Measurements from ENCODE around the gene MAPKAPK2.
A peak's percentile ranks its signal among the peaks of the same experiment; 100 is the strongest.

The MAPKAPK2 gene

DNA sequence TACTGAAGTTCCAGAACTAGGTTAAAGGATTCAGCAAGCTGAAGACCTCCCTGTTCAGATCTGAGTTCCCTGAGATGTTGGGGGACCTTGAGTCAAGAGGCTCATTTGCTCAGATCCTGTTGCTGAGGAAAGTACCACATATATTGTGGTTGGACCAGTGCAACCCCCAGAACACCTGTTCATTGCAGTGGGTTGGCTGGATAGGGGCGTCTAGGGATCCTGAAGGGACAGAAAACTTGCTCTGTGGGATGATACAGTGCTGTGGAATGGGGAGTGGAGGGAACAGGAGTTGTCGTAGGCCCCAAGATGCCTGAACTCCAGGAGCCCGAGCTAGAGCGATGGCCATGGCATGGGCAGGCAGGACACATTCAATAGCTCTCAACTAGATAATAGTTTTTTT lies 24.6 kb upstream of the MAPKAPK2 start:
- no peak for DNase-seq (ENCODE audit: low read depth in 2 of 2)

DNA sequence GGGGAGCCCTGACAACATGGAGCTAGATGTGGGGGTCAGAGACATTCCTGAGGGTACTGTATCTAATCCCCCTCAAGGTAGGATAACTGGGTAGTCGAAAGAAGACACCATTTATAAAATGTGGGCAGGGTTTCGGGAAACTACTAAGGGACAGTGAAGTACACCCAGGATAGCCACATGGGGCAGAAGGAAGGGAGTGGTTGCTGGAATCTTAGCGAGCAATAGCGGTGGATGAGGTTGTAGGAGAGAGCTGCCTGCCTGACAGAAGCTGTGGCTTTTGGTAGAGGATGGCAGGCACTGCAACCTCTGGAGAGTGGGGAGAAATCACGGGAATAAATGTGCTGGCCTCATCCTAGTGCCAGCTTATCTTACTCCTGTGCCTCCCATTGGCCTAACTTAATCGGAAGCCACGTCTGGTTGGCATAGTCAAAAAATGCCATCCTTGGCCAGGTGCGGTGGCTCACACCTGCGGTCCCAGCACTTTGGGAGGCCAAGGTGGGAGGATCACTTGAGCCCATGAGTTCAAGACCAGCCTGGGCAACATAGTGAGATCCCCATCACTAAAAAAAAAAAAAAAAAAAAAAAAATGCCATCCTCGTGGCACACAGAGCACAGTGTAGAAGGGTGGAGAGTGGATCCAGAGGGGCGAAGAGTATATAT lies 23.4 kb upstream of the MAPKAPK2 start:
- DNase-seq (ENCODE audit: low read depth in 2 of 2) = no peak

DNA sequence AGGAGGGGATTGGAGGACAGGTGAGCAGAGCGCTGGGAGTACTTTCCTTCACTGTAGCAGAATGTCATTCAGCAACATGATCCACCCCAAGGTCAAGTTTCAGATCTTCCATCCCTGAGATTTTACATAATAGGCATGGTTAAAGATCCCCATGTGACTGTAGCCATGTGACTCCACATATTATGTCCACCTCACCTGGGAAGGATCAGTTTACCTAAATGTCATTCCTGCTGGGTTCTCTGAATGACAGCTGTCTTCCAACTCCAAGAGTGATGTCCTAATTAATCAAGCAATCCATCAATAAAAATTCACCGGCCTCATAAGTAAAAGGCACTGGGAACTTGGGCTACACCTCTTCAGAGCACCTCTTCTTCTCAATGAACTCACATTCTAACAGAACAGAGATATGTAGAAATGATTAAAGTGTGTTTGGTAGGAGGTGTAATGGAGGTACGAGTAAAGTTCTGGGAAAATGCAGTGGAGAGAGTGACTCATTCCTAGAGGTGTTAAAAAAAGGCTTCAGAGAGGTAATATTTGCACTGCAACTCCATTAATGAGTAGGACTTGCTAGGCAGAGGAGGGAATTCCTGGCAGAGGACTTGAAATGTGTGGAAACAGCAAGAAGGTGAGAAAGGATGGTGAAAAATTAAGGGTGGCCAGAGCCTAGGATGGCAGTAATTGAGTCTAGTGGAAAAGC lies 22.2 kb upstream of the MAPKAPK2 start:
- DNase-seq (ENCODE audit: low read depth in 2 of 2) = no peak

DNA sequence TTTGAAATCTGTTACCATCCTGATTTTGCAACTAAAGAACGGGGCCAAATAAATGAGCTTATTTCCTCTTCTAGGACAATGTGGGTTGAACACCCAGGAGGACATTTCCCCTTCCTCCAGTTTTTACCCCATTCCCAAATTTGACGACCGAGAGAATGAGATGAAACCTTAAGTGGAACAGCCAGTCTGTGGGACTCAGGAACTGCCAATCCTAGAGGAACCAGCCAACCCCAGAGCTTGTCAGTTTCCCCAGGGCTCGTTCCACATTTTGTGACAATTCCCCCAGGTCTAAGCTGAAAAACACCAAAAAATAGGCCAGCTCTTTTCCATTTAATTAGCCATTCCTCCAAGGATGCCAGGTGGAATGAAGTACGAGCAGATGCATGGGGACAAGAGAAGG lies 21.3 kb upstream of the MAPKAPK2 start:
- no peak for DNase-seq (ENCODE audit: low read depth in 2 of 2)

- DNase-seq (ENCODE audit: low read depth in 2 of 2) = peak; percentile 43 to 77
These were observed 20.7 kb upstream of the MAPKAPK2 start for GRCh38 chr1:206663832-206664652.

DNA sequence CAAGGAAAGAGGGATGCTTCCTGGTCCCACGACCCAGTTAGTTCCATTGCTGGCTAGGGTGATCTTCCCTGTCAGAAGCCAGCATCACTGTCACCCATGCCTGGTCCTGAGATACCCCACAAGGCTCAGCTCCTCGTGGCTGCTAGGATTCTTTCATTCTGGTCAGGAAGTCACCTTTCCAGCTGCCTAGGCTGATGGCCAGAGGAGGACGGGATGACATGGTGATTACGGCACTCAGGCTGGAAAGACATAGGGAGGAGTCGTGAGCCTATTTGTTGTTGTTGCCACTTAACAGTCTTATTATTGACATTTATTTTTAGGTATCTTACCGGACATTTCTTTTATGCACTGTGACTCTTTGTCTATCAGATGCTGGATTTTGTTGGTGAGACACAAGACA lies 20.0 kb upstream of the MAPKAPK2 start:
- DNase-seq (ENCODE audit: low read depth in 2 of 2) = no peak

DNA sequence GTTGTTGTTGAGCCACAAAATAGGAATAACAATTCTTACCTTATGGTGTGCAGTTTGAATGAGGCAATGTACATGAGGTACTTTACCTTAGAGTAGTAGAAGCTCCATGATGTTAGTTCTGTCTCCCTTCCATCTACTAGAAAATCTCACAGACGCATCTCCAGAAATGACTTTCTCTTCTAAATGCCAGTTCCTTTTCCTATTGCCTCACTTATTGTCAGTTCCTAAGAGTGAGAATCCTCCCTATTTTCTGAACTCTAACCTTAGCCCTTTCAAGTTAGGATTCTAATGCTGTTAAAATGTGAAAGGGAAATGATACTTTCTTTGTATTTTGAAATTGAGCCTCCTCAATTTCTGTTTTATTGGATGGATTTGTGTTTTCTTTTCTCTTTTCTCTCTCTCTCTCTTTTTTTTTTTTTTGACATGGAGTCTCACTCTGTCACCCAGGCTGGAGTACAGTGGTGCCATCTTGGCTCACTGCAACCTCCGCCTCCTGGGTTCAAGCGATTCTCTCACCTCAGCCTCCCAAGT lies 18.6 kb upstream of the MAPKAPK2 start:
- DNase-seq (ENCODE audit: low read depth in 2 of 2) = no peak

GRCh38 chr1:206666954-206667665 lies 17.6 kb upstream of the MAPKAPK2 start:
- DNase-seq (ENCODE audit: low read depth in 2 of 2) = no peak

GRCh38 chr1:206668351-206668750 lies 16.4 kb upstream of the MAPKAPK2 start:
- DNase-seq (ENCODE audit: low read depth in 2 of 2) = no peak

DNA sequence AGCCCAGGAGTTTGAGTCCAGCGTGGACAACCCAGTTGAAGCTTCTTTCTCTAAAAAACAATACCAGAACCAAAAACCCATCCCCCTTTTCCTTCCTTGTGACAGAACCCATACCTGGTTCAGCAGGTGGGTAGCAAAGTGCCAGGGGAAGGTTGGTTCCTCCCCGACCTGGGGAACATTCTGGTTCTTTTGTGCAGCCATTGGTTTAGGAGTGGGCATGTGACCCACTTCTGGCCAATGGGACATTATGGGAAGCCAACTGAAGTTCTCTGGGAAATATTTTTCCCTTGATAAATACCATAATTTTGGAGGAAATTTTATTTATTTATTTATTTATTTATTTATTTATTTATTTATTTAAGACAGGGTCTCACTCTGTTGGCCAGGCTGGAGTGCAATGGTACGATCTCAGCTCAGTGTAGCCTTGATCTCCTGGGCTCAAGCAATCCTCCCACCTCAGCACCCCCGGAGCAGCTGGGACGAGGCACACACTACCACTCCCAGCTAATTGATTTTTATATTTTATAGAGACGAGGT lies 15.8 kb upstream of the MAPKAPK2 start:
- no peak for DNase-seq (ENCODE audit: low read depth in 2 of 2)

- no peak for DNase-seq (ENCODE audit: low read depth in 2 of 2)
These were observed 12.6 kb upstream of the MAPKAPK2 start for GRCh38 chr1:206672011-206672688.

DNA sequence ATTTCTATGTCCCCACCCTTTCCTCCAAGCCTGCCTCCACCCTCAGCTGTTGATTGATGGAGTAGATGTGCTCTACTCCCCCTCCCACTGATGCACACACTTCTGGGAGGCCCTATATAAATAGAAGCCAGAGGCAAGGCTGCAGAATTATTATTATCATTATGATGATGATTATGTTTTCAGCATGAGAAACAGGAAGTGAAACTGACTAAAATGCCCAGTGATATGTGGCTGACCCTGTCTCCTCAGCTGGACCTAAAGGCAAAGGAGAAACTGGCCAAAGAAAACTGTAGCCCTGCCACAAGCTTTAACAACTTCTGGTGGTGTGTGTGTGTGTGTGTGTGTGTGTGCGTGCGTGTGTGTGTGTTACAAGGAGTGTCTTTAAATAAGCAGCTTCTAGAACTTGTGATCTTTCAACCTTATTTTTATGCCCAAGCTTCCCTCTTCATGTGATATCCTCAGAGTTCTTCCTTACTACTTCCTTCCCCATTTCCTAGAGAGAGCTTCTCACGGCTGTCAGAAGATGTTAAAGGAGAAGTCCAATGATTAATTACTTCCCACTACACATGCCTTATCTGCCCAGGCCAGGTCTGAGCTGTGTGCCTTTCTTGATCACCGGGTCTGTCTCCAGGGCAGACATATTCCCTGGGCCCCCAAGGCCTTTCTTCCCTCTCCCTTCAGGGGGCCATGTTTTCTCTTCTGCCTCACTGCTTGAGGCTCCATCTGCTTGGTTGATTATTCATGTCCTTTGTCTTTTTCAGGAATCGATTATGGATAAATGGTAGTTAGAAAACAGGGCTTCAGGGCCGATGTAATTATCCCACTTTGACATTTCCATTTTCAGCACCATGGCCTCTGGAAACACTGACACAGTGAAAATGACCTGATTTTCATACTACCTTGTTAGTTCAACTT lies 11.6 kb upstream of the MAPKAPK2 start:
- DNase-seq (ENCODE audit: low read depth in 2 of 2) = no peak

GRCh38 chr1:206674236-206674635 lies 10.5 kb upstream of the MAPKAPK2 start:
- DNase-seq (ENCODE audit: low read depth in 2 of 2) = no peak

DNA sequence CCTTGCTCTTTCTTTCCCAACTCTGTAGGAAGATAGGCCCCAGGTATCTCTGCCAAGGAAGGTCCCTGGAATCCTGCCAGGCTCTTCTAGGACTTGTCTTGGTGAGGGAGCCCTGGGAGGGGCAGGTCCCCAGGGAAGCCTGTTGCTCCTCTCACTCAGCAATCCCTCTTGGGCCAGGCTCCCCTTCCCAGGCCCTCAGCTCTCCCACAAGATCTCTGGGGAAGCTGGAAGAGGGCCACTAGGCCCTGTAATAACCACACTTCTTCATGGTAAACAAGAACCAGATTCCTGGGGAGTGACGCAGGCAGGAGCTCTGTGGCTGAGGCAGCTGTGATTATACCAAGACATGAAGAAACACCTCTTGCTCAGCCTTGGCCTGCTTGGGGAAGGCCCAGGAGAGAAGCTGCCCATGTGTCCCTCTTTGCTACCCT lies 9.9 kb upstream of the MAPKAPK2 start:
- DNase-seq (ENCODE audit: low read depth in 2 of 2) = no peak

DNA sequence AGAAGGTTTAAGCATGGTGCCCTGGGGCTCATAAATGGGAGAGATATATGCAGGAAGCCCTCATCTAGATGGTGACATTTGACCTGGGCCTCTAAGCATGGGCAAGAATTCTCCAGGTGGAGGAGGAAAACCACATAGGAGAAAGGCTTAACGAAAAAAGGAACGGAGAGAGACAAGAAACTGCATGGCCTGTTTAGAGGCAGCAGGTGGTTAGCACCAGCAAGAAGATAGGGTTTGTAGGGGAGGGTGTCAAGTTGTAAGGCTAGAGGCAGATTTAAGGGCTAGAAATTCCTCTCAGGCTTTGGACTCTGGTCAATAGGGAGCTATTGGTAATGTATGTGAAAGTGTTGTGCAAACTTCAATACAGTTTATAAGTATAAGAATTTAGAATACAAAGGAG lies 8.2 kb upstream of the MAPKAPK2 start:
- DNase-seq (ENCODE audit: low read depth in 2 of 2) = no peak

GRCh38 chr1:206678490-206678889 lies 6.2 kb upstream of the MAPKAPK2 start:
- no peak for DNase-seq (ENCODE audit: low read depth in 2 of 2)

DNA sequence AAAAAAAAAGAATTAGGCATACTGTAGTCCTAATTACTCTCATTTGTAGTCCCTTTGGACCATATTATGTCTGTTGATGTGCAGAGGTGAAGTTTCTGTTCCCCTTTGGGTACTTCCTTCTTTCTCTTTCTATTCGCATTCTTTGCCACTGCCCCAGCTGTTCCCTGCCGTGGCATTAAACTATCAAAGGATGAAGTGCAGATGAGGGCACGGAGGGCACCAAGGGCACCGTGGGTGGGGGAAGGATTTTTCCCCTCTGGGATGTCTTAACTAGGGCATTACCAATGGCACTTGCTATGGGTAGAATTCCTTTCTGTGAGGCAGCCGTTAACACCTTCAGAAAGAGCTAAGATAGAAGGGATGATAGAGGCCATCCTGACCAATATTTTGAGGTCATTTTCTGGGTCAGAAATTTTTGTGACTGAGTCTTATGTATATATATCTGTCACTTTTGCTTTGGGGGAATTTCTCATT lies 4.9 kb upstream of the MAPKAPK2 start:
- DNase-seq (ENCODE audit: low read depth in 2 of 2) = no peak

- DNase-seq (ENCODE audit: low read depth in 2 of 2) = no peak
These were observed 4.4 kb upstream of the MAPKAPK2 start for GRCh38 chr1:206680279-206680678.

DNA sequence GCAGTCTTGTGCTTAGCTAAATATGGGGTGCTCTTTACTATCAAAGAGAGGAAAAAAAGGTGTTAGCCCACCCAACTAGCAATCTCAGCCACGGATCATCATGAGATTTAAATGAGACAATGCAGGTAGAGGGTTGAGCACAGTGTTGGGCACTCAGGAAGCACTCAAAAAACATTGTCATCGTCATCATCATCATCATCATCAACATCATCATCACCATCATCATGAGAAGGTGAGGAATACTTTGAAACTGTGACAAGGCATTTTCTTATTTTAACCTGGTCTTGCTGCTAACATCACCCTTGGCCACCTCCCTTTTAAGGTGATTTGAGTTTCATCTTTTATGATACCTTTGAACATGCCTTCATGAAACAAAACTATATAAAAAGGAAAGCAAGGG lies 3.3 kb upstream of the MAPKAPK2 start:
- no peak for DNase-seq (ENCODE audit: low read depth in 2 of 2)

- no peak for DNase-seq (ENCODE audit: low read depth in 2 of 2)
These were observed 2.6 kb upstream of the MAPKAPK2 start for GRCh38 chr1:206682111-206682510.

Measured in stimulated activated CD4-positive, alpha-beta T cell treated with anti-CD3 and anti-CD28 coated beads, Interleukin-1b, Interleukin-23, amount 100 ng/mL, for 4 hours (primary cell).